ENCODE data around the gene ZNF605. TPM values are rescaled to one million over a fixed set of nuclear protein-coding genes. Genes with fewer than 3 reads are reported as not detected.

Gene ZNF605
- total and polyA plus RNA-seq, 12 donors = 2.7 to 16.3 (median 8.1) TPM

GRCh38 chr12:132925597-132926414 lies 30.3 kb downstream of the ZNF605 start:
- Histone ChIP-seq H3K4me3 (peak overlapping the region in 1 of 4 donors; percentile 7), H3K36me3 (replicated peaks in 1 of 2) (no peaks in the 10 kb centered on the region), H3K9me3 (replicated peaks in 1 of 3) (peaks cover 38 to 99% (median 45%) of the 10 kb centered on the region in 3 donors), H3K27ac (no peak overlapping the region), H3K27me3 (no peaks in the 10 kb centered on the region), H3K4me1 (replicated peaks in 1 of 2) (no peaks in the 10 kb centered on the region)
- intact Hi-C loops (cut with DNase I) = loop anchor here in 1 of 2 donors (5.0 kb wide), 1 partner anchor 181 kb away; no protein-coding TSS in a partner anchor
- no peak for DNase-seq
- WGBS, 4 donors = 94 to 97% (median 96%) methylated on average over 8 of the region's 8 CpGs
- TF ChIP-seq, protein P1, sequence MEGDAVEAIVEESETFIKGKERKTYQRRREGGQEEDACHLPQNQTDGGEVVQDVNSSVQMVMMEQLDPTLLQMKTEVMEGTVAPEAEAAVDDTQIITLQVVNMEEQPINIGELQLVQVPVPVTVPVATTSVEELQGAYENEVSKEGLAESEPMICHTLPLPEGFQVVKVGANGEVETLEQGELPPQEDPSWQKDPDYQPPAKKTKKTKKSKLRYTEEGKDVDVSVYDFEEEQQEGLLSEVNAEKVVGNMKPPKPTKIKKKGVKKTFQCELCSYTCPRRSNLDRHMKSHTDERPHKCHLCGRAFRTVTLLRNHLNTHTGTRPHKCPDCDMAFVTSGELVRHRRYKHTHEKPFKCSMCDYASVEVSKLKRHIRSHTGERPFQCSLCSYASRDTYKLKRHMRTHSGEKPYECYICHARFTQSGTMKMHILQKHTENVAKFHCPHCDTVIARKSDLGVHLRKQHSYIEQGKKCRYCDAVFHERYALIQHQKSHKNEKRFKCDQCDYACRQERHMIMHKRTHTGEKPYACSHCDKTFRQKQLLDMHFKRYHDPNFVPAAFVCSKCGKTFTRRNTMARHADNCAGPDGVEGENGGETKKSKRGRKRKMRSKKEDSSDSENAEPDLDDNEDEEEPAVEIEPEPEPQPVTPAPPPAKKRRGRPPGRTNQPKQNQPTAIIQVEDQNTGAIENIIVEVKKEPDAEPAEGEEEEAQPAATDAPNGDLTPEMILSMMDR (IDR thresholded peaks at IDR 0.05) = no peak
- TF ChIP-seq POLR2A (IDR thresholded peaks at IDR 0.05) = no peak

- Histone ChIP-seq H3K27ac (no peak overlapping the region), H3K27me3 (no peaks in the 10 kb centered on the region), H3K9me3 (replicated peaks in 1 of 3) (peaks cover 42 to 97% (median 43%) of the 10 kb centered on the region in 3 donors), H3K36me3 (replicated peaks in 1 of 2) (no peaks in the 10 kb centered on the region), H3K4me1 (replicated peaks in 1 of 2) (no peaks in the 10 kb centered on the region), H3K4me3 (peak overlapping the region in 1 of 4 donors; percentile 21)
- DNase-seq = no peak
- TF ChIP-seq, protein P1 (IDR thresholded peaks at IDR 0.05) = no peak
- TF ChIP-seq POLR2A (IDR thresholded peaks at IDR 0.05) = no peak
- WGBS, 4 donors = 97 to 100% (median 98%) methylated on average over 3 of the region's 3 CpGs
- intact Hi-C loops (cut with DNase I) = no loop called here
These were observed 31.8 kb downstream of the ZNF605 start for GRCh38 chr12:132924356-132924755.

DNA sequence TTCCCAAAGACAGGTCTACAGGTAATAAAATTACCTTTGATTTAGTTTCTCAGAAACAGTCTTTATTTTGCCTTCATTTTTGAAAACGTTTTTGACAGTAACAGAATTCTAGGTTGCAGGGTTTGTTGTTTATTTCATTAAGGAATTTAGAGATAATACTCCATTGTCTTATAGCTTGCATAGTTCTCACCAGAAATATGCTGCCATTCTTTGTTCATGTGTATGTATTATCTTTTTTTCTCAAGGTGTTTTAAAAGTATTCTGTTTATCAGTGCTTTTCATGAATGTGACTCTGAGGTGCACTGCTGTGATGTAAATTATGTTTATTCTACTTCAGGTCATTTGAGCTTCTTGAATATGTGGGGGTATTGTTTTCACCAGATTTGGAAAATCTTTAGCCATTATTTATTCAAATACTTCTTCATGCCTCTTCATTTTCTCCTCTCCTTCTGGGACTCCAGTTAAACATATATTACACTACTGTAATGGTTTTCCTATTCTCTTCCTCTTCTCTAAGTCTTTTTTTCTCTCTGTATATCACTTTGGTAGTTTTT lies 32.7 kb downstream of the ZNF605 start:
- DNase-seq = no peak
- Histone ChIP-seq H3K4me3 (no peak overlapping the region), H3K27me3 (no peaks in the 10 kb centered on the region), H3K9me3 (replicated peaks in 1 of 3) (peaks cover 36 to 95% (median 42%) of the 10 kb centered on the region in 3 donors), H3K36me3 (replicated peaks in 1 of 2) (no peaks in the 10 kb centered on the region), H3K4me1 (replicated peaks in 1 of 2) (no peaks in the 10 kb centered on the region), H3K27ac (no peak overlapping the region)
- TF ChIP-seq POLR2A (IDR thresholded peaks at IDR 0.05) = no peak
- intact Hi-C loops (cut with DNase I) = no loop called here
- WGBS, 4 donors = 51 to 65% (median 52%) methylated on average over 1 of the region's 1 CpG

DNA sequence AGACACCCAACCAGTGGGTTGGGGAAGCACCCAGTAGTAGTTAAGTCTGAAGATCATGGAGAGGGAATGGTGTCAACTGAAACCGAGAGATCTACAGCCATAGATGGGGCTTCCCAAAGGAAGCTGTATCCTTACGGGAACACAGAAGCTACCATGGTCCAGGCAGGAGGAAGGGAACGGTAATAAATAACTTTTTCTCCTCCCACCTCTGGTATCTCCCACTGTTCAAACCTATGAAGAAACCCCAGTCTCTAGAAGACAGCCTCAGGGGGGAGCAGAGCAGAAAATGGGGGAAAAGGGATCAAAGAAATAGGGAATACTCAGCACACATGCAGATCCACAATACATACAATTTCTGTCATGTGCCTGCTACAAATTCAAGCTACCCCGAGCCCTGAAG lies 33.4 kb downstream of the ZNF605 start:
- 92 to 99% (median 93%) methylated on average over 4 of the region's 4 CpGs for WGBS, 4 donors
- H3K4me3 ChIP-seq = no peak overlapping the region
- DNase-seq = no peak
- H3K27ac ChIP-seq = no peak overlapping the region
- H3K36me3 ChIP-seq (replicated peaks in 1 of 2) = no peaks in the 10 kb centered on the region
- H3K27me3 ChIP-seq = no peaks in the 10 kb centered on the region
- no peak for TF ChIP-seq POLR2A (IDR thresholded peaks at IDR 0.05)
- TF ChIP-seq, protein P1 (IDR thresholded peaks at IDR 0.05) = no peak
- intact Hi-C loops (cut with DNase I) = no loop called here
- peaks cover 28 to 92% (median 42%) of the 10 kb centered on the region in 3 donors for H3K9me3 ChIP-seq (replicated peaks in 1 of 3)
- no peaks in the 10 kb centered on the region for H3K4me1 ChIP-seq (replicated peaks in 1 of 2)
